Sigmoid colon (tissue), 4 donors: Measurements from ENCODE around the gene GSX2.

ENCODE experiments used
- POLR2A ChIP-seq, 2 donors: fragments of 450-650 bp; IDR thresholded peaks; one replicate each; pipeline ENCODE4 v1.6.1; 2016; ENCODE audit warnings: antibody characterized with exemption in 2 of 2, mild to moderate bottlenecking in 2 of 2, moderate library complexity in 2 of 2
- POLR2AphosphoS5 ChIP-seq, 4 donors: sonication (generic); formaldehyde crosslinking; IDR thresholded peaks; one replicate each; pipeline ENCODE4 v1.6.1; 2017; ENCODE audit warnings: antibody characterized with exemption in 4 of 4
- TF ChIP-seq, protein P1 (sequence below), 4 experiments: fragments of 450-650 bp in 3 of 4; fragments of 200-600 bp in 1 of 4; IDR thresholded peaks; one replicate each; pipeline ENCODE4 v1.5.1; 2016 to 2019; ENCODE audit warnings: antibody characterized with exemption in 4 of 4, mild to moderate bottlenecking in 3 of 4, moderate library complexity in 2 of 4

DNA sequence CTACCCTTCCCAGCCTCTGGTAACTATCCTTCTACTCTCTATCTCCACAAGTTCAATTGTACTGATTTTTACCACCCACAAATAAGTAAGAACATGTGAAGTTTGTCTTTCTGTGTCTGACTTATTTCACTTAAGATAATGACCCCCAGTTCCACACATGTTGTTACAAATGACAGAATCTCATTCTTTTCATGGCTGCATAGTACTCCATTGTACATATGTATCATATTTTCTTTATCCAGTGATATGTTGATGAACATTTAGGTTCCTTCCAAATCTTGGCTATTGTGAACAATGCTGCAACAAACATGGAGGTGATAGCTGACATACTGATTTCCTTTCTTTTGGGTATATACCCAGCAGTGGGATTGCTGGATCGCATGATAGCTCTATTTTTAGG is 27.7 kb downstream of the GSX2 start:
- TF ChIP-seq, protein P1, sequence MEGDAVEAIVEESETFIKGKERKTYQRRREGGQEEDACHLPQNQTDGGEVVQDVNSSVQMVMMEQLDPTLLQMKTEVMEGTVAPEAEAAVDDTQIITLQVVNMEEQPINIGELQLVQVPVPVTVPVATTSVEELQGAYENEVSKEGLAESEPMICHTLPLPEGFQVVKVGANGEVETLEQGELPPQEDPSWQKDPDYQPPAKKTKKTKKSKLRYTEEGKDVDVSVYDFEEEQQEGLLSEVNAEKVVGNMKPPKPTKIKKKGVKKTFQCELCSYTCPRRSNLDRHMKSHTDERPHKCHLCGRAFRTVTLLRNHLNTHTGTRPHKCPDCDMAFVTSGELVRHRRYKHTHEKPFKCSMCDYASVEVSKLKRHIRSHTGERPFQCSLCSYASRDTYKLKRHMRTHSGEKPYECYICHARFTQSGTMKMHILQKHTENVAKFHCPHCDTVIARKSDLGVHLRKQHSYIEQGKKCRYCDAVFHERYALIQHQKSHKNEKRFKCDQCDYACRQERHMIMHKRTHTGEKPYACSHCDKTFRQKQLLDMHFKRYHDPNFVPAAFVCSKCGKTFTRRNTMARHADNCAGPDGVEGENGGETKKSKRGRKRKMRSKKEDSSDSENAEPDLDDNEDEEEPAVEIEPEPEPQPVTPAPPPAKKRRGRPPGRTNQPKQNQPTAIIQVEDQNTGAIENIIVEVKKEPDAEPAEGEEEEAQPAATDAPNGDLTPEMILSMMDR (IDR thresholded peaks at IDR 0.05) = no peak
- no peak for TF ChIP-seq POLR2AphosphoS5 (IDR thresholded peaks at IDR 0.05)
- no peak for TF ChIP-seq POLR2A (IDR thresholded peaks at IDR 0.05)
